Measurements from ENCODE around the gene SLC25A4.

SLC25A4 gene

DNA sequence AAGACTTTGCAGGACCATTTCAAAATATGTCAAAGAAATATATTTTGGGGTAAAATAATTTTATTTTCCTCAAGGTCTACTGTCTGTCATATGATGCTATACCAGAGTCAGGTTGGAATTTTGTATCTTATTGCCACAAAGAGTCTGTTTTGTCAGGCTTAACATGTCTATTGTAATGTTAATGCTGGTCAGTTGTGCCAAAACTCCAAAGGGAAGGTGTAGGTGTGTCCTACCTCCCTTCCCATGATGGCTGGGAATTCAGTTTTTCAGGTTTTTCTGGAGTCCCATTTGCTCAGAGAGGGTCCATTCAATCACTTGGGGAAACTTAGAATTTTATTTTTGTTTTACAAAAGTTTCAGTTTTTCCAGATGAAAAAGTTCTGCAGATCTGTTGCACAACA, 33.3 kb upstream of the SLC25A4 start:
- no peak overlapping the region for H3K4me3 ChIP-seq (ENCODE audit: low read depth, low read length)

GRCh38 chr4:185110375-185110823, 32.7 kb upstream of the SLC25A4 start:
- no peak for TF ChIP-seq CTCF (IDR thresholded peaks at IDR 0.05; ENCODE audit: low read depth, low read length)
- H3K4me3 ChIP-seq (ENCODE audit: low read depth, low read length) = no peak overlapping the region
- no peak for DNase-seq (ENCODE audit: low read depth, low spot score)
- in situ Hi-C loops (cut with HindIII; ENCODE audit: low sequenced_read_pairs) = no loop called here

More for the DNA sequence above, 33.3 kb upstream of the SLC25A4 start:
- TF ChIP-seq CTCF (IDR thresholded peaks at IDR 0.05; ENCODE audit: low read depth, low read length) = no peak
- in situ Hi-C loops (cut with HindIII; ENCODE audit: low sequenced_read_pairs) = no loop called here
- DNase-seq (ENCODE audit: low read depth, low spot score) = no peak

DNA sequence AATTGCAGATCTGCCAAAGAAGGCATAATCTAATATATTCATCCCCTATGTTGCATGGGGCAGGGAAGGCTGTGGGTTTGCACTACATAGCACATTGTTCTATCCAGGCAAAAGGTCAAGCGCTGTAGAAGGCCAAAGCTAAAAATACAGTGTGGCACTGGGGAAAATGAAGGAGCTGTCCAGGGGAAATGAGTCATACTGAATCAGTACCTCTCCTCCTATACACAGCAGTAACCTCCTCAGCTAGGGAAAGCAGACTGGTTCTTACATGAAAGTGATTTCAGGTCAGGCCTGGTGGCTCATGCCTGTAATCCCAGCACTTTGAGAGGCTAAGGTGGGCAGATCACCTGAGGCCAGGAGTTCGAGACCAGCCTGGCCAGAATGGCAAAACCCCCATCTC, 31.0 kb upstream of the SLC25A4 start:
- in situ Hi-C loops (cut with HindIII; ENCODE audit: low sequenced_read_pairs) = no loop called here
- no peak for TF ChIP-seq CTCF (IDR thresholded peaks at IDR 0.05; ENCODE audit: low read depth, low read length)

DNA sequence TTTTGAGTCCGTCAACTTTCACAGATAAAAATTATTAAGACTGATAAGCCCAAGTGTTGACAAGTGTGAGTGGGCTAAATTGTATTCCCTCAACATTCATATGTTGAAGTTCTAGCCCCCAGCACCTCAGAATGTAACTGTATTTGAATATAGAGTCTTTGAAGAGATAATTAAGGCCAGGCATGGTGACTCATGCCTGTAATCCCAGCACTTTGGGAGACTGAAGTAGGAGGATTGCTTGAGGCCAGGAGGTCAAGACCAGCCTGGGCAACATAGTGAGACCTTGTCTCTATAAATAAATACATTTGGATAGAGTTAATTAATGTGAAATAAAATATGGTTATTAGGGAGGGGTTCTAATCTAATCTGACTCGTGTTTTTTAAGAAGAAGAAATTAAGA, 29.7 kb upstream of the SLC25A4 start:
- no peak for TF ChIP-seq CTCF (IDR thresholded peaks at IDR 0.05; ENCODE audit: low read depth, low read length)
- DNase-seq (ENCODE audit: low read depth, low spot score) = no peak
- no peak overlapping the region for H3K4me3 ChIP-seq (ENCODE audit: low read depth, low read length)
- in situ Hi-C loops (cut with HindIII; ENCODE audit: low sequenced_read_pairs) = no loop called here

More for the DNA sequence above, 31.0 kb upstream of the SLC25A4 start:
- H3K4me3 ChIP-seq (ENCODE audit: low read depth, low read length) = no peak overlapping the region
- DNase-seq (ENCODE audit: low read depth, low spot score) = peak; percentile 94

DNA sequence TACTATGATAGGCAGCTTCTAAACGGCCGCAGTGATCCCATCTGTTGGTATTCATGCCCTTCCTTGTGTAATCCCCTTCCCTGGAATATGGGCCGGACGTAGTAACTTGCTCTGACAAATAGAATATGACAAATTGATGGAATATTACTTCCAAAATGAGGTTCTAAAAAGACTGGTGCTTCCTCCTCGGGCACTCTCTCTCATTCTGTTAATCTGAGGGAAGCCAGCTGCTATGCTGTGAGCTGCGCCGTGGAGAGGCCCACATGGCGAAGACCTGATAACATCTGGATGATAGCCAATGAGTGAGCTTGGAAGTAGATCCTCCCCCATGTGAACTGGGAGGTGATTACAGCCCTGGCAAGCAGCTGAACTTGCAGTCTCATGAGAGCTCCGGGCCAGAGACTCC, 27.2 kb upstream of the SLC25A4 start:
- peak; percentile 47 for DNase-seq (ENCODE audit: low read depth, low spot score)
- no peak for TF ChIP-seq CTCF (IDR thresholded peaks at IDR 0.05; ENCODE audit: low read depth, low read length)

DNA sequence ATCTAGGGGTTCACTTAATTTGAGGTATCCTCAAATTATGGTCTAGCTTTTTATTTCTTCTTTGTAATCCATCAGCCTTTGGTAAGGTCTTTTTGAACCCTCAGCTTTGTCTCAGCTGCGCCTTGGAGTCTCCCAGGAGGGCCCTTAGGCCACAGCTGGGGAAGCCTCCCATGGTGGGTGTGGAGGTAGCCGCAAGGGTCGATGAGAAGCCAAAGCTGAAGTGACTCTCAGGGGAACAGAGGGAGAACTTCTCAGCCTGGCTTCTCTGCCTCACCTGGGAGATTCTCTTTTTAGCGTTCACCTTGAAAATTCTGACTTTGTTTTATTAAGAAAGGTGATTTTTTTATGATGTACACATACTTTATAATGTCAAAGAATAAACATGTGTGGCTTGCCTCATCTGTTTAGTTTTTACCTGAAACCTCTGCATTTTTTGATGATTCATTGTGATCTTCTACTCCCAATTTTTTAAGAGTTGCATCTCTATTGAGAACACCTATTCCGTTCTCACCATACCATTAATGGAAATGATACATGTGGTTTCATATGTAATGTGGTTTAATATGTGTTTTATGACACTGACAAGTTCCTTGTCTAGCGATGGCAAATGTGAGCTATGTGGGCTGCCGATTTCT, 25.6 kb upstream of the SLC25A4 start:
- H3K4me3 ChIP-seq (ENCODE audit: low read depth, low read length) = no peak overlapping the region
- TF ChIP-seq CTCF (IDR thresholded peaks at IDR 0.05; ENCODE audit: low read depth, low read length) = no peak
- DNase-seq (ENCODE audit: low read depth, low spot score) = no peak
- in situ Hi-C loops (cut with HindIII; ENCODE audit: low sequenced_read_pairs) = no loop called here

More for the DNA sequence above, 27.2 kb upstream of the SLC25A4 start:
- in situ Hi-C loops (cut with HindIII; ENCODE audit: low sequenced_read_pairs) = no loop called here
- H3K4me3 ChIP-seq (ENCODE audit: low read depth, low read length) = no peak overlapping the region
